Measurements from ENCODE around the gene PRIMPOL.
"Not testable (repeated sequence)": the region's sequence is repeated elsewhere in the genome, so short reads cannot be mapped to it uniquely, and the experiment has no call there.

PRIMPOL gene
- 1.1 to 12.7 (median 8.5) reads per million in 17 experiments for total RNA-seq

GRCh38 chr4:184649026-184649970 is at the start of gene PRIMPOL, which contains the start of gene CASP3:
Gene PRIMPOL (plus strand): TSS chr4:184649738. CDS start chr4:184657141, 7,403 bp downstream.
Gene CASP3 (minus strand): TSS chr4:184649447. CDS start chr4:184638453, 10,994 bp downstream.
- DNase-seq: peak; percentile 96 to 99 (median 98)

GRCh38 chr4:184600982-184601381 is 48.6 kb upstream of the PRIMPOL start:
- not testable (repeated sequence) for DNase-seq

- not testable (repeated sequence) for DNase-seq
Observed at GRCh38 chr4:184602857-184603256, 46.7 kb upstream of the PRIMPOL start.

GRCh38 chr4:184607429-184607828 is 42.1 kb upstream of the PRIMPOL start:
- DNase-seq: not testable (repeated sequence)

- no peak for DNase-seq
Observed at GRCh38 chr4:184612074-184612473, 37.5 kb upstream of the PRIMPOL start.

- peak in 2 of 4 experiments; percentile 18 to 45 for DNase-seq
Observed at GRCh38 chr4:184613405-184613804, 36.1 kb upstream of the PRIMPOL start.

- no peak for DNase-seq
Observed at GRCh38 chr4:184614509-184614908, 35.0 kb upstream of the PRIMPOL start.

GRCh38 chr4:184616168-184616567 is 33.4 kb upstream of the PRIMPOL start:
- not testable (repeated sequence) for DNase-seq

GRCh38 chr4:184616633-184617551 is 32.6 kb upstream of the PRIMPOL start:
- peak; percentile 34 to 81 (median 60) for DNase-seq

GRCh38 chr4:184617600-184618196 is 31.8 kb upstream of the PRIMPOL start:
- DNase-seq: peak; percentile 17 to 57 (median 44)

GRCh38 chr4:184620212-184620867 is 29.2 kb upstream of the PRIMPOL start:
- peak; percentile 33 to 60 (median 50) for DNase-seq

- DNase-seq: no peak
Observed at GRCh38 chr4:184621518-184621917, 28.0 kb upstream of the PRIMPOL start.

- not testable (repeated sequence) for DNase-seq
Observed at GRCh38 chr4:184624504-184624903, 25.0 kb upstream of the PRIMPOL start.

- DNase-seq: no peak
Observed at GRCh38 chr4:184624972-184625554, 24.5 kb upstream of the PRIMPOL start.

GRCh38 chr4:184625783-184626596 is 23.5 kb upstream of the PRIMPOL start:
- DNase-seq: peak in 3 of 4 experiments; percentile 17 to 37 (median 23)

GRCh38 chr4:184628103-184628502 is 21.4 kb upstream of the PRIMPOL start:
- DNase-seq: no peak

GRCh38 chr4:184632842-184633241 is 16.7 kb upstream of the PRIMPOL start:
- no peak for DNase-seq

GRCh38 chr4:184635381-184635780 is 14.2 kb upstream of the PRIMPOL start:
- DNase-seq: peak in 1 of 4 experiments; percentile 20

- no peak for DNase-seq
Observed at GRCh38 chr4:184636144-184636543, 13.4 kb upstream of the PRIMPOL start.

GRCh38 chr4:184636897-184637296 is 12.6 kb upstream of the PRIMPOL start:
- DNase-seq: no peak
